GM20431 (cell line): Measurements from ENCODE around the gene DMXL1.

Experiments
- in situ Hi-C: fragments of 300-500 bp; cut with MseI, MboI; formaldehyde crosslinking; loops from one replicate; pipeline ENCODE4 v1.15.0; 2020; ENCODE audit warnings: low sequenced_read_pairs; ENCODE audit not compliant: unreplicated experiment

DMXL1 gene

DNA sequence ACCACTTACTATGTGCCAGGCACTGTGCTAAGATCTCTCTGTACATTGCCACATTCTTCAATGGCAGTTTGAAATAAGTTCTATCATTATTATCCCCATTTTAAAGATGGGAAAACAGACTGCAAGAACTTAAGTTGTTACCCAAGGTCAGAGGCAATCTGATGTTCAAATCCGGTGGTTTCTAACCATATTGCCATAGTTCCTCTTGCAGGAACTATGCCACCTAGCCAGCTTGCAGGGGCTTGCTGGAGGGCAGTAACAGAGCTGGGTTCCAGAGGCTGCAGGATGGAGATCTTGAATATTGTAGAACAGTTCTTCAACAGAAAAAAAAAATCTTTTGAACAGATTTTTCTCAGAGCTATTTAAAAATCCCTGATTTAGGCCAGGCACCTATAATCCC is 213.1 kb downstream of the DMXL1 start:
- in situ Hi-C loops, result no loop called here

DNA sequence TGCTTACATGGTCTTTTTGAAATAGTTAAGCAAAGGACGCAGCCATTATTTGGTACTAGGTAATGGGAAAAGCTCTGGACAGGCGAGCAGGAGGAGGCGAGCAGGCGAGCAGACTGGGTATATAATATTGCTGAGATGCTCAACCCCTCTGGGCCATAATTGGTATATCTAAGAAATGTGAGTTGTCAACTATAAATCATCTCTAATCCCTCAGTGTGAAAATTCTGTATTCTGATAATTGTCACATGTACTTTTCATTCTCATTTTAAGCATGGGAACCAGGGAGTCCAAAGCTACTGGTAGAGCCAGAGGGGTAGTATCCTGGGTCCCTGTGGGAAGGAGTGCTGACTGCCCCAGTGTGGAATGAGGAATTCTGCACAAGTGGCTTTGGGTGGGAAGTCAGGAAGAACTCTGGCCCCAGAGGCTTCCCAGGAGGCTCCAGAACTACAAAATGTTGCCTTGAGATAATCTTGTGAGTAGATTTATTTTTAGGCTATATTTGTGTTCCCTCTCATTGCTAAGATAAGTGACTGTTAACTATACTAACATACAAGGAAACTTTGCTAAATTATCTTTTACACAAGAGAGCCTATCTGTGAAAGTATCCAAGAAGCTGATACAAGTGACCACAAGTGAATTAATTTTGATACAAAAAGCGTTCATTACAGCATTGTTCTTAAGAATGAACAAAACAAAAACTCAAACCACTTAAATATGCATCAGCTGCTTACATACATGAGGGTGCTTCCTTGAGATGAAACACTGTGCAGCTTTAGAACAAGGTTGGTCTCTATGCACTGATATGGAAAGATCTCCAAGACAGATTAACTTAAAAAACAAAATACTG is 214.4 kb downstream of the DMXL1 start:
- in situ Hi-C loops, result no loop called here

DNA sequence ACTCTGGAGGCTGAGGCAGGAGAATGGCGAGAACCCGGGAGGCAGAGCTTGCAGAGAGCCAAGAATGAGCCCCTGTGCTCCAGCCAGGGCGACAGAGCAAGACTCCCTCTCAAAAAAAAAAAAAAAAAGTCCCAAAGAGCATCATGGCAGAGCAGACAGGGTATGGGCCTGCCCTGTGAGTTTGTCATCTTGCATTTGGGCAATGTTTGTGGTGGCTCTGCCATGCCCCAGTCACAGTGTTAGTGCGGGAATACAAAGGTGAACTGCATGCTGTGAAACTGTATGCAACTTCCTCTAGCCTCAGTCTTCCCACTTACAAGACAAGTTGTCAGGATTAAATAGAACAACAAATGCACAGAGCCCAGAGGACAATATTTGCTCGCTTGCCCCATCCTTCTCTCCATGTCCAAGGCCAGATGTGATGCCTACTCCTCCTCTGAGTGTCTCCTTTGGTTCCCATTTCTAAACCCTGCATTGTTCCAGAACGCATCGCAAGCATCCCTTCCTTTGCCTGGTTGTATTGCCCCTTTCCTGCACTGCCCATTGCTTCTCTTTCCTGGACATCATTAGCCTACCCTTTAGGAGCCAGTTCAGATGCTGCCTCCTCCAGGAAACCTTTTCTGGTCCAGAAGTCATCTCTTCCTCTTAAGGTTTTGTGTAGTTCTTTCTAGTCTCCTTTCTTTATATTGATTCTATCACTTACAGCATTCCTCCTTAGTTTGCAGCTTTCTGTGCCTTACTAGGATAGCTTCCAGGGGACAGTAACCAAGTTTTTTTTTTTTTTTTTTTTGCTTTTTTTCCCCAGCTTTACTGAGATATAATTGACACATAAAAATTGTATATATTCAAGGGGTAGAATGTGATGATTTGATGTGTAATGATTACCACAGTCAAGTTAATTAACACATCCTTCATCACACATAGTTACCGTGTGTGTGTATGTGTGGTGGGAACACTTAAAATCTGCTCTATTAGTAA is 215.9 kb downstream of the DMXL1 start:
- in situ Hi-C loops, result no loop called here

DNA sequence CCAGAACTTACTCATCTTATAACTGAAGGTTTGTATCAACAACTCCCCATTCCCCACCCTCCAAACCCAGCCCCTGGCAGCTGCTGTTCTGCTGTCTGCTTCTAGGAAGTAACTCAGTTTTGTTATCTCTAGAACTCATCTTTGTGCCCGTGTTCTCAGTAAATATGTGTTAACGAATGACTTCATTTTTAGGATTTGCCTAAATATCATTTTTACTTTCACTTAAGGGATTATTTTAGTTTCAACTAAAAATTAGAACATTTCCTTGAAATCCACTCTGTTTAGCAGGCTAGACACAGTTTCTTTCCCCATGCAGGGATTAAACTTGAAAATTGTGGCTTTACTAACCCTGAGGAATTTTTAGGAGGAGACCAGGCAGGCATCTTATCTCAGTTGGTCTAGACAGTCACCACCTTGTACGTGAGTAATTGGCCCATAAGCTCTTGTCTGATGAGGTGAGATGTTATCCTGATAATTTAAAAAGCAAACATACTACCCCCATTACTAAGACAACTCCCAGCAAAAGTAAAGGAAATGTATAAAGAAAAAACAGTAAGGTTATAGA is 216.7 kb downstream of the DMXL1 start:
- in situ Hi-C loops, result no loop called here

DNA sequence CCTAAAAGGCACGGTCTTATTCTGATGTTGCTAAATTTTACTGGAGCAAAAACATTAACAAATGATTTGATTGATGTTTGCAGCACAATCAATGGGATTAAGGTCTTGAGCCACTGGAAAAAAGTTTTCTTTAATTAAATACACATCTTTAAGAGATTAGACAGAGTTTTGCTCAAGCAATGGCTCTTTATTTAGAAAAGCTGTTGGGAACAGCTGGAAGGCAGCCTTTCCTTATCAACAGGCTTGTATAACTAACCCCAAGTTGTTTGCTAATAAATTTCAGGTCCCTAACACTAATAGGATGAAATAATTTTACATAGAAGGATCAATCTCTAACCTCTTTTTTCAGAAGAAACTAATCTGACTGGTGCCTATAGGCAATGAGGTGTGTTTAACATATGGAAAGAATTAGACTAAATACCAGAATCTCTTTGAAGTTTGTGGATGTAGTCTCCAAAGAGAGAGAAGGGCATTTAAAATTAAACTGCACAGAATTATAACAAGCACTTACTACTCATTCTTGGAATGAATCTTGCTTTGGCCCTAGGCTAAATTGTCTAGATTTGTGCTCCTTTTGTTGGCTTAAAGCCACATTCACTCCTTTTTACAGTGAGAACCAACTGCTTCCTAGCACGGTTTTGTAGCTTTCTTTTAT is 217.6 kb downstream of the DMXL1 start:
- in situ Hi-C loops, result no loop called here

DNA sequence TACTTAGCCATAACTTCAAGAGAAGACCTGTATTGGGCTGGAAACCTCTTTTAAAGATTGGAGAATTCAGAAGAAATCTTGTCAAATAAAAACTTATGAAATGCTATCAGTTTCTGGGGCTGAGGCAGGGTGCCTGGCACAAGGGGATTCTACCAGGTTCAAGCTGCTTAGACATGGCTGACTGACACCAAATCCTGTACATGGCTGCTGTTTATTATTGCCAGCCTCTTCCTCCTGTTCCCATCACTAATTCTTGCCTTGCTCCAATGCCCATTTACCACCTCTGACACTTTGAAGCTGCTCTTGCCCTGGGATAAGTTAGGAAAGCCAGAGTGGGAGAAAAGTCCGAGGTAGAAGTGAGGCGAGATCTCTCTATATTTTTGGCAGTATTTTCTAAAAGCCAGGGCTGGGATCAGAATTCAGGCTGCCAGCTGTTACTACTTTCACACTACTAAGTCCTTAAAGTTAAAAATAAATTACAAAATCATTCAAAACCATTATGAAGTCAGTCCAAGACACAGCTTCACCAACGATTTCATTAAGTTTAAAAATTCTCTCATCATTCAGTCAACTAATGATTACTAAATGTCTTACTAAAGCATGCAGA is 218.7 kb downstream of the DMXL1 start:
- in situ Hi-C loops, result no loop called here

DNA sequence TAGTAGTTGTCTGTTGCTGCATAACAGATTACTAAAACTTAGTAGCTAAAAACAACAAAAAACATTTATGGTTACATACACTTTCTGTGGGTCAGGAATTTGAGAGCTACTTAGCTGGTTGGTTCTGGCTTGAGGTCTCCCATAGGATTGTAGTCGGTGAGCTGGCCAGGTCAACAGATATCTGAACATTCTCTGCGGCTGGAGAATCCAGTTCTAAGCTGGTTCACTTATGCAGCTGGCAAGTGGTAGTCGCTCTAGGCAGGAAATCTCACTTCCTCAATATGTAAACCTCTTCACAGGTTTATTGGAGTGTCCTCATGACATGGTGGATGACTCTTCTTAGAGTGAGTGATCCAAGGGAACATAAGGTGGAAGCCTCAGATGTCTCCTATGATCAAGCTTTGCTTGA is 219.3 kb downstream of the DMXL1 start:
- in situ Hi-C loops, result no loop called here

DNA sequence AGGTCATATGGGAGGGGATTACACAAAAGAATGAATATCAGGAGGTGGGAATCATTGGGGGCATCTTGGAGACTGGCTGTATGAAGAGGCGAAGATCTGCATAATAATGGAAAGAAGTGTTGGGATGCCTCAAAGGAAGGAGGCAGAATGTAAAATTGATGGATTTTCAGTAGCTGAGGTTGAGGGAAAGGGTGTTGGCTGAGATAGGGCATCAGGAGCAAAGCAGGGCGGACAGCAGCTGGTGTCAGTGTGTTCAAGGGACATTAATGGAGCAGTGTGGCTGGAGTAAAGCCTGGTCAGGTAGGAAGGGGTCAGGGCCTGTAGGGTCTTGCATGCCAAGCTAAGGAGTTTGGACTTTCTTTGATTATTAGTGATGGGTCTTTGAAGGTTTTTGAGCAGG is 219.7 kb downstream of the DMXL1 start:
- in situ Hi-C loops, result no loop called here

DNA sequence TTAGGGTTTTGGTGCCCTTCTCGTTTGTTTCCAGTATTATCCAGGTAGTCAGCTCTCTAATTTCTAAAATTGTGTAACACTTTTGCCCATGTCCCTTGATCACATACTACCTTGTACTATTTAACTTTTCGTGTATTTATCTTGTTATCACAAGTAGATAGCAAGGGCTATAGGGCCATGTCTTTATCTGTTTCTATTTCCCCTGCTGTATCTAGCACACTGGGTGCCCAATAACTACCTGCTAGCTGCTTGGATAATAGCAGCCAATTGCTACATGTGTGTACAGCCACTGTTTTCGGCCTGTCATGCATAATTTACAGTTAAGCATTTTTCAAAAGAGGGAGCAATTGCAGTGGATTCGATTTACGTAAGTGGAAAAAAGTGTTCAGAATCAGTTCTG is 220.2 kb downstream of the DMXL1 start:
- in situ Hi-C loops, result no loop called here

DNA sequence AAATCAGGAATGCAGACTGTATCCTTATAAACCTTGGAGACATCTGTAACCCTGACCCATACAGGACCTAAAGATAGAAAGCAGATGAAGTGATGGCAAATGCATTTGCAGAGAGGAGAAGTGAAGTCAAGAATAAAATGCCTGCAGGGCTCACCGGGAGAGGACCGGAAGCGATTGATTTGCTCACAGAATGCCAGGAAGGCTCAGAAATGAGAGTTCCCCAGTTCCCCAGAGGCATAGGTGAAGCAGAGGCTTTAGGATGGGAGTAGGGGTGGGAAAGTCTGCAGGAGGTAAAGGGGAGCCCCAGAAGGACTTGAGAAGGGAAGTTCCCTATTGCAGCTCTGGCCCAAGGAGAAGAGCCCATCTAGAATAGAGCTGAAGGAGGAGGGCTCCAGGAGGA is 221.0 kb downstream of the DMXL1 start:
- in situ Hi-C loops, result no loop called here

DNA sequence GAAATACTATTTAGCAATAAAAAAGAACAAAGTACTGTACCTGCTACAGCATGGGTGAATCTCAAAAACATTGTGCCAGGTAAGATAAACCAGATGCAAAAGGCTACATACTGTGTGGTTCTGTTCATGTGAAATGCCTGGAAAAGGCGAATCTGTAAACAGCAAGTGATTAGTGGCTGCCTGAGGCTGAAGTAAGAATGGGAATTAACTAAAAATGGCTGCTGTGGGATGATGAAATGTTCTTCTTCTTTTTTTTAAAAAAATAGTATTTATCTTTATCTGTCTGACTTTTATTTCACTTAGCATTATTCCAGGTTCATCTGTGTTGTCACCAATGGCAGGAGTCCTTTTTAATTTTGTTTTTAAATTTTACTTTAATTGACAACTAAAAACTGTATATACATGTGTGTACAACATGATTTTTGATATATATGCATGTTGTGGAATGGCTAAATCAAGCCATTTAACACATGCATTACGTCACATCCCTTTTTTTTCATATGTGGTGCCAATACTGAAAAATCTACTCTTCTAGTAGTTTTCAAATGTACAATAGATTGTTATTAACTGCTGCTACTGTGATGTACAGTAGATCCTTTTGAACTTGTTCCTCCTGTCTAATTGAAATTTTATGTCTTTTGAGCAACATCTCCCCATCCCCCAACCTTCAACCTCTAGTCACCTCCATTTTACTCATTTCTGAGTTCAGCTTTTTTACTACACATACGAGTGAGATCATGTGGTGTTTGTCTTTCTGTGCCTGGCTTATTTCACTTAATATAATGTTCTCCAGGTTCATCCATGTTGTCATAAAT is 222.0 kb downstream of the DMXL1 start:
- in situ Hi-C loops, result no loop called here

DNA sequence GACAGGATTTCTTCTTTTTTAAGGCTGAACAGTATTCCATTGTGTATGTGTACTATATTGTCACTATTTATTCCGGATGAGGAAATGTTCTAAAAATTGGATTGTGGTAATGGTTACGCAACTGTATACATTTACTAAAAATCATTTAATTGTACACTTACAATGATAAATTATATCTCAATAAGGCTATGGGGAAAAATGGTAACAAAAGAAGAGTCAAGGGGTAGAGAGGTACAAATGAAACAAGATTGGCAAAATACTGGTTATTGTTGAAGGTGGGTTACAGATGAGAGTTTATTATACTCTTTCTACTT is 222.6 kb downstream of the DMXL1 start:
- in situ Hi-C loops, result no loop called here
